ENCODE results near the gene SIGLEC1.

Gene SIGLEC1

DNA sequence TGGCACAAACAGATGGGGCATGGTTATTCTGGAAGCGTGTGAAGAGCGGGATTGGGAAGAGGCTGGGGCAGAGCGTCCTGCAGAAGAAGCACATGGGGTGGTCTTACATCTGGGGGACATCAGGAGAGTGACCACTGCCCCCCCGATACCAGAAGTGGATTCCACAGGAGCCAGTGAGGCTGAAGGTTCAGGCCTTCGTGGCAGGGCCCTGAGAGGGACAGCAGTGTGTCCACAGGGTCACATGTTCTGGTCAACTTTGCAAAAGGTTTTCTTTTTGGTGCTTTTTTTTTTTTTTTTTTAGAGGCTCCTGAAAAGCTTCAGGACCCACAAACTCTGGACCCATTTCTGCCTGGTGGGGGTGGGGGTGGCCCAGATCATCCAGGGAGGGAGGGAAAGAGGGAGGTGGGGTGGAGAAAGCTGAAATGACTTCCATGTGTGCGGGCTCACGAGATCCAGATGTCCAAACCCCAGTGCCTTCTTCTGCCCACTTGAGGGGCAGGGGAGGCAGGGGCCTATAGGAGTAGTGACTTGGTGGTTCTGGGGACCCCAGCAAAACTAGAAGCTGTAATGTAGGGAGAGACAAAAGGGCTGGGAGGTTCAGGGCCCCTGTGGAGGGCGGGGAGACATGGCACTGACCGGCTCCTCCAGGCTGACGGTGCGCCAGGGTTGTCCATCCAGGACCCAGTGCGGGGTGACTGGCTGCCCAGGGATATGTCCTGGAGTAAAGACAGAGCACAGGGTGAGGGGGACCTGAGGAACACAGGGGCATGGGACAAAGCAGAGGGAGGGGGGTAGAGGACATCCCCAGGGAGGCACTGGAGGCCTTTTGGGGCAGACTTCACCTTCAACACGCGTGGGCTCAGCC is 33.3 kb downstream of the SIGLEC1 start:
- TF ChIP-seq GATA2 (IDR thresholded peaks at IDR 0.05; ENCODE audit: low read depth, low read length), result no peak
- TF ChIP-seq GATA3 (IDR thresholded peaks at IDR 0.05; ENCODE audit: low read depth, low read length), result no peak

DNA sequence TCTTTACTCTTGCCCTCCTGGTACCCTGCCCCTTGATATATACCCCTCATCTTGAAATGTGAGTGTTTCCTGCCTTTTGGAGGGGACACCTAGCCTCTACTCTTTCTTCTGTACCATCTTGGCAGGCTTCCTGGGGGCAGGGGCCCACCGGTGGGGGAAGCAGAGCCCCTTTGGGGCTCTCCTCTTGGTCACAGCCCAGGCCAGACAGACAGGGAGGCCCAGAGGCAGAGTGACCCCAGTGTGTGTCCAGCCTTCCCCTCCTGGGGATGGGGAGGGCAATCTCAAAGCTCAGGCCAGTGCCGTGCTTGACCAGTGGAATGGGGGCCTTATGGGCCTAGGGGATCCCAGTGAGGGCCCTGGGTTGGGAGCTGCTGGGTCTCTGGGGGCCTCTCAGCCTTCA is 34.2 kb downstream of the SIGLEC1 start:
- TF ChIP-seq GATA2 (IDR thresholded peaks at IDR 0.05; ENCODE audit: low read depth, low read length), result no peak
- TF ChIP-seq GATA3 (IDR thresholded peaks at IDR 0.05; ENCODE audit: low read depth, low read length), result no peak

DNA sequence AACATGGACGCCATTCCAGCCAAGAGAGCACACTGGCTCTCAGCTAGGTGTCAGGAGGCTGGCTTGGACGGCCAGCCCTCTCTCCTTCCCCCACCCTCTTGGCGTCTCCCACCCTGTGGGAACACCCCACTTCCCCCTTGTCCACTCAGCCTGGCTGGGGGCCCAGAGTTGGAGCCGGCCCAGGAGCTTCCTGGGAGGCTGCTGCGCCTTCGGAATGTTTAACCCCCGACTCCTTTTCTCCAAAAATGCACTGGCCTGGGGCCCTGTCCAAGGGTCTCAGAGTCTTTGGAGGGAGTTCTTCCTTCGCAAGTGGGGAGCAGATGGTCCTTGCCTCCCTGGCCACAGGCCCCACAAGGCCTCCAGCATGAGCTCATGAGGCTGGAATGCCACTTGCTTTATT is 34.7 kb downstream of the SIGLEC1 start:
- no peak for TF ChIP-seq GATA2 (IDR thresholded peaks at IDR 0.05; ENCODE audit: low read depth, low read length)
- TF ChIP-seq GATA3 (IDR thresholded peaks at IDR 0.05; ENCODE audit: low read depth, low read length), result no peak

DNA sequence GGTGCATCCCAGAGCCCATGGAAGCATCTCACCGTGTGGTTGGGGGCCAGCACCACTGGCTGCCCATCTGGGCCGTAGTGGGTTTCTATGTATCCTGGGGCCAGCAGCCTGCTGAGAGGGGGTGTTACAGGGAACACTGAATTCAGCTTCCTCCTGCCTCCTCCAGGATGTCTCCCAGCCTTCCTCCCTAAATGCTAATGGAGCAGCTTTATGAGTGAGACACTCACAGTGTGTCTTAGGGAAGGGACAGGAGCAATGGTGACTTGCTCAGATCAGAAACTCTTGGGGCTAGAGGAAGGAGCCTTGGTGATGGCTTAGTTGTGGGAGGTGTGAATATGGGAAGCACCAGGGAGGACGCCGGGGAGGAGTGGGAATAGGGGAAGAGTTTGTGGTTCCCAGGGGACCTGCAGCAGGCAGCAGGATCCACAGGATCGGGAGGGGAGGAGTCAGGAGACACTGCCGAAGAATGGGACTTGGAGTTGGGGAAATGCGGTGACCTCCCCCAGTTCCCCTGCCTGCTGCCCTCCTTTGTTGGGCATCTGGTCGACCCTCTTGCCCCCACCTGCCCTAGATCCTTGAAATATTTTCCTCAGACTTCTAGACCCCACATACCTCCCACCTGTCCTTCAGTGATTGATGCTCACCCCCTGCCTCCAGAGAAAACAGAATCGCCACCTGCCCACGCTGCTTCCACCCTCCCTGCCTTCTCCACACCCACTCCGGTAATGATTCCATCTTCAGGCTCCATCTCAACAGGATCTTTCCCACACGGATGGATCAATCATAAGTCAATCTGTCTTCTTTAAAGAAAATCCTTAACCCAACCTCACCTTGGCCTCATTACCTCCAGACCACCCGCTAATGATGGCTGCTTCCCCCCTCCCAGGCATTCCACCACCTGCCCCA is 37.2 kb downstream of the SIGLEC1 start:
- TF ChIP-seq GATA2 (IDR thresholded peaks at IDR 0.05; ENCODE audit: low read depth, low read length) (no peak), GATA3 (IDR thresholded peaks at IDR 0.05; ENCODE audit: low read depth, low read length) (no peak)

DNA sequence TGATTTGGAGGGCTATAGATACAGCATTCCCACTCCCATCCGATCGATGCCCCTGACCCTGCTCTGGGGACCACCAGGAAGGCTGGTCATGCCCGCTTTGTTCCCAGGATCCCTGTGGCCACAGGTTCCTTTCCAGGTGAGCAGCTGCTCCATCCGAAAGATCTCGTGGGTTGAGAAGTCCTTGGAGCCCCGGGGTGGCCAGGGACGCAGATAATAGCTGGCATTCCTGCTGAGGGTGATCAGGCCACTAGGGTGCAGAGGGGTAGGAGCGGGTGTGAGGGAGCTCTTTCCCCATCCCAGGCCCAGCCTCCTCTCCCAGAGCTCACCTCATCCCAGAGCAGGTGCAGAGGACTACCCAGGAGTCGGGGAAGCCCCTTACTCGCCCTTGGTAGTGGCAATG is 38.0 kb downstream of the SIGLEC1 start:
- TF ChIP-seq GATA2 (IDR thresholded peaks at IDR 0.05; ENCODE audit: low read depth, low read length) (no peak), GATA3 (IDR thresholded peaks at IDR 0.05; ENCODE audit: low read depth, low read length) (no peak)

DNA sequence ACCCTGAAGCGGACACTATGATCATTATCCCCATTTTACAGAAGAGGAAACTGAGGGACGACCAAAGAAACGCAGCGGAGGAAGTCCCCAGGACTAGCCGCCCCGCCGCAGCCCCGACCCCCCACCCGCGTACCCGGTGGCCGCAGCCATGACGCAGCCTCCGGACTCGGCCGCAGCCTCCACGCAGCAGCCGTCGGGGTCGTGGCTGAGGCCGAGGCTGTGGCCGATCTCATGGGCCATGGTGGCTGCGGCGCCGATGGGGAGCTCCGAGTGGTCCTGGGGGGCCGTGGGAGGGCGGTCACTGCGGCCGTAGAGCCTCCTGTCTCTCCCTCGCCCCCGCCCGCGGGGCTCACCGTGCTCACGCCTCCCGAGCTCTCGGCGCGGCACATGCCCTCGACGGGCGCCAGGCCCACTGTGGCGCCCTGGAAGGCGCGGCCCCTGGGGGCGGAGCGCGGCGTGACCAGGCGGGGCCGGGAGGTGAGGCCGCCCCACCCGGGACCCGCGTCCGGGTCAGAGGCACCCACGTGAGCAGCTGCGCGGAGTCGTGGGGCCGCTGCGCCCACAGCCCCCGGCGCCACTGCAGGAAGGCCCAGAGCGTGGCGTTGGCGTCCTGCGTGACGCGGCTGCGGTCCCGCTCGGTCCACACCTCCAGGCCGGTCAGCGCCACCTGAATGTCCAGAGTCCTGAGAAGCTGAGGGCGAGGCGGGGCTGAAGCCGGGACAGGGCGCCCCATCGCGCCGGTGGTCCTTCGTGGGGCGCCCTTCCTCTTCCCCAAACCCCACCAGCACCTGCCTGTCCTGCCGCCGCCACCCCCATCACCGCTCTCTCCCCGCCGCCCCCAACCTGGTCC is 39.0 kb downstream of the SIGLEC1 start:
- TF ChIP-seq GATA3 (IDR thresholded peaks at IDR 0.05; ENCODE audit: low read depth, low read length) (no peak), GATA2 (IDR thresholded peaks at IDR 0.05; ENCODE audit: low read depth, low read length) (no peak)

DNA sequence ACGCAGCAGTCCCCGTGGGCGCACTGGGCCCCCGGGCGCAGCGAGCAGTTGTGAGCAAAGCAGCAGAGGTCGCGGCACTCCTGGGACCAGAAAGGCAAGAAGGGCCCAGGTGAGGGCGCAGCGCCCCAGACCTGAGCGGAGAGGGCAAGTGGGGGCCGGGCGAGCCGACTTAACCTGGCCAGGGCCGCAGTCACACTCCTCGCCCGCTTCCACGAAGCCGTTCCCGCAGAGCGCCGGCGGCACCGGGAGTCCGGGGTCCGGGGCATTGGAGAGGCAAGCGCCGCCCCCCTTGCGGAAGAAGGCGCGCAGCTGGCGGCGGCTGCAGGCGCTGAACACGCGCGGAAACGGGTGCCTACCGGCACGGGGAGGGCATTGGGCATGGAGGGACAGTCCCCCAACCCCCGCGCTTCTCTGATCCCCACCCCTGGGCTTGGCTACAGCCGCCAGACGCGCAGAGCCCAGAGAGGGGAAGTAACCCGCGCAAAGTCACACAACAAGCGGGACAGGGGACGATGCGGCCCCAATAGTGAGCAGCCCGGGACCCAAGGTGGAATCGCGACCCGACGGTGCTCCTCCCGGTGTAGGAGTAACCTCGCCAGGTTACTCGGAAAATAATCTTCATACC is 39.7 kb downstream of the SIGLEC1 start:
- no peak for TF ChIP-seq GATA3 (IDR thresholded peaks at IDR 0.05; ENCODE audit: low read depth, low read length)
- no peak for TF ChIP-seq GATA2 (IDR thresholded peaks at IDR 0.05; ENCODE audit: low read depth, low read length)

DNA sequence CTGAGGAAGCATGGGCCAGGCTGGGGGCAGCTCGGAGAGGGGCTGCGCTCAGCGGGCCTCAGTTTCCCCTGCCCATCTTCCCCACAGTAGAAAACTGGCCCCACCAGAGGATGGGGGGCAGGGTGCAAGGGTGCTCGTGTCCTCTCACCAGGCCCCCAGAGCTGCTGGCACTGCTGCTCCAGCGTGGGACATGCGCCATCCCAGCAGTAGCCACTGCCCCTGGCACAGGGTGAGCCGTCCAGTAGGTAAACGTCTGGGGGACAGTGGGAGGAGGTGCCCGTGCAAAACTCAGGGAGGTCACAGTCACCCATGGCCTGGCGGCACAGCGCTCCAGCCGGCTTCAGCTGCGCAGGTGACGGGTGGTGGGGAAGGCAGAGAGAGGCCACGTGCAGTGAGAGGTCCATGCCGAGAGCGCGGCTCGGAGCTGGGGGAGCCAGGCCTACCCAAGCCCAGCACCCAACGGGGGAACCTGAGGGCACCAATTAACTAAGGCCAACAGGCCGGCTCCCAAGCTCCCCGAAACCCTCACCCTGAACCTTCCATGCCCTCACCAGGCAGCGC is 40.3 kb downstream of the SIGLEC1 start:
- TF ChIP-seq GATA2 (IDR thresholded peaks at IDR 0.05; ENCODE audit: low read depth, low read length) (no peak), GATA3 (IDR thresholded peaks at IDR 0.05; ENCODE audit: low read depth, low read length) (no peak)

DNA sequence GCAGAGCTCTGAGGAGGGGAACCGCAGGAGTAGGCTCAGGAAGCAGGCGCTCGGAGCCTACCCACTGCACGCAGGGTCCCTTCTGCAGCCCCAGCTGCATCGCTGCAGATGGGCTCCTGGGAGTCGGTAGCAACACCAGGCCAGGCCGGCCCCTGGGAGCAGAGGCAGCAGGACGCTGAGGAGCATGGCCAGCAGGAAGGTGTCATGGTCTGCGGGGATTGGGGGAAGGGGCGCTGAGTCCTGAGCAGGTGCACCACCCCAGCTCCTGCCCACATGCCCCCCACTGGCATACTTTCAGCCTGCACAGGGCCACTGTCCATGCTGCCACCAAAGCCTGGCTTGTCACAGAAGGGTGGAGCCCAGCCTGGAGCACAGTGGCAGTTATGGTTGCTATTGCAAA is 41.5 kb downstream of the SIGLEC1 start:
- TF ChIP-seq GATA3 (IDR thresholded peaks at IDR 0.05; ENCODE audit: low read depth, low read length), result no peak
- no peak for TF ChIP-seq GATA2 (IDR thresholded peaks at IDR 0.05; ENCODE audit: low read depth, low read length)

DNA sequence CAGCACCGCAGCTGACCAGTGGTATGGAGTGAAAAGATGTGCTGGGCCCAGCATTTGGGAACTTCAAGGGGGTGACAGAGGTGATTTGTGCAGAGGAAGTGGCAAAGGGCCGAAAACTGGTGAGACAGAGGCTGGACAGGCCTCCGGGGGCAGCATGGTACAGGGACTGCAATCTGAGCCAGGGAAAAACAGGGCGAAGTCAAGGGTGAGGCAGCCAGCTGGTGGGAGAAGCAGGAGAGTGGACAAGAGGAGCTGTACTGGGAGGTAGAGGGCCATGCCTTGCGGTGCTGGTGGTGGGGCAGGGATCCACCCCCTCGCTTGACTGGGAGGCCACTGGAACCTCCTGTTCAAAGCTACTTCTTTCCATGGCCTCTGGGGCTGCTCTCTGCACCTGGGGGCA is 41.9 kb downstream of the SIGLEC1 start:
- no peak for TF ChIP-seq GATA2 (IDR thresholded peaks at IDR 0.05; ENCODE audit: low read depth, low read length)
- no peak for TF ChIP-seq GATA3 (IDR thresholded peaks at IDR 0.05; ENCODE audit: low read depth, low read length)

DNA sequence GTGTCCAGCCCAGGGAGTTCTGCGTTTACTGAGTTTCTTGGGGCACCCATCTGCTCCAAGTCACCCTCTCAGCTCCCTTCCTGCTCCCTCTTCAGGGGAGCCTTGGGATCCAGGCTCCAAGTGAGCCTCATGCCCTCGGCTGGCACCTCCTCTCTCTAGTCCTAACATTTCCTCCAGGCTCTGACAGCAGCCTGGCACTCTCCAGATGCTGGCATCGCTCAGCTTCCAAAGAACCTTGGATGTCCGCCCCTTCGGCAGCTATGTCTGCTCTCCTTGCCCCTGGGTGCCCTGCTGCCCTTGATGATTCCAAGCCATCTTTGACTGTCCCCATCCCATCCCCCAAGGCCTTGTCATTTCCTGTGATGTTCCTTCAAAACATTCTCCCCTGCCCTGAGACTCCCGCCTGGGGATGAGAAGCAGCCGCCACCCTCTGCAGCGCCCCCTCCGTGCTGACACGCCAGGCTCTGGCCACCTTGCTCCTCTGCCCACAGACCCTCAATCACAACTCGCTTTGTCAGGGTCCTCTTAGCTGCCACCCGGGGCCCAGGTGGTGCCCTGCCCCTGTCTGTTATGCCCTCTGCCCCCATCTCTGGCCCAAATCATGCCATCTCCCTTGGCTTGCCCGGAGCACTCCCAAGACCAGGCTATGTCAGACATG is 42.6 kb downstream of the SIGLEC1 start:
- TF ChIP-seq GATA3 (IDR thresholded peaks at IDR 0.05; ENCODE audit: low read depth, low read length) (no peak), GATA2 (IDR thresholded peaks at IDR 0.05; ENCODE audit: low read depth, low read length) (no peak)

DNA sequence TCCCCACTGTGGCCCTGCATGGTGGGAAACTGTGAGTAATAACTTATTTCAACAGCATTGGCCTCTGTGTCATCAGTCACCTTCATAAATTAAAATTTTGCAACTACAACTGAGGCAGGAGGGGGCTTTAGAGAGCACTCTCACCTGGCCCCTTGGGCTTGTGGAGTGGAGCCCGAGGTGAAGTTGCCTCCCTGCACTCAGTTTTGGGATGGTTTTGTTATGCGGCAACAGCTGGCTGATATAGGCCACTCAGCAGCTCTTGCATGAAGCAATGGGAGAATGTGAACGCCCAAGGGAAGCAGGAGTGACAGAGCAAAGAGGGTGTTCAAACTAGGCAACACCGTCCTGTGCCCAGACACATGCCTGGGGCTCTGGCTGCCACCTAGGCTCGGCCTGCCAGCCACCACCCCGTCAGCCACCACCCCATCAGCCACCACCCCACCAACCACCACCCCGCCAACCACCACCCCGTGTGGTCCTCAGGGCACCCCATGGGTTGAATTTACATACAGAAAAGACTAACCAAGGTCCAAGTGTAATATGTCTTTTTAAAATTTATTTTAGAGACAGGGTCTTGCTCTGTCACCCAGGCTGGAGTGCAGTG is 44.9 kb downstream of the SIGLEC1 start:
- TF ChIP-seq GATA2 (IDR thresholded peaks at IDR 0.05; ENCODE audit: low read depth, low read length), result no peak
- no peak for TF ChIP-seq GATA3 (IDR thresholded peaks at IDR 0.05; ENCODE audit: low read depth, low read length)

All from SH-SY5Y (cell line).